MM.1S (cell line): ENCODE measurements around the gene VAC14.

ENCODE experiments used
- DNase-seq: peaks from one replicate; pipeline ENCODE4 v3.0.0-alpha.2; 2015
- H2AFZ ChIP-seq: fragments of 300-600 bp; sonication (generic); 2 replicates; pipeline ENCODE4 v1.6.0; 2016; ENCODE audit warnings: antibody characterized with exemption, low read length
- H3F3A ChIP-seq: fragments of 300-600 bp; sonication (generic); 2 replicates; pipeline ENCODE4 v1.6.1; 2016; ENCODE audit warnings: mild to moderate bottlenecking, antibody characterized with exemption, low read length, moderate library complexity, mixed read lengths; ENCODE audit not compliant: insufficient read depth
- H3K27ac ChIP-seq: fragments of 300-600 bp; sonication (generic); 2 replicates; pipeline ENCODE4 v1.5.1; 2016; ENCODE audit warnings: mild to moderate bottlenecking, low read length
- H3K27me3 ChIP-seq: fragments of 300-600 bp; sonication (generic); replicated peaks from 2 replicates; pipeline ENCODE4 v1.6.0; 2016; ENCODE audit warnings: low read length; ENCODE audit not compliant: insufficient read depth
- H3K36me3 ChIP-seq: fragments of 300-600 bp; sonication (generic); replicated peaks from 2 replicates; pipeline ENCODE4 v1.6.1; 2016; ENCODE audit warnings: mild to moderate bottlenecking, low read length, mixed read lengths; ENCODE audit not compliant: insufficient read depth
- H3K4me1 ChIP-seq: fragments of 300-600 bp; sonication (generic); 2 replicates; pipeline ENCODE4 v1.6.1; 2016; ENCODE audit warnings: low read length, mixed read lengths
- H3K4me2 ChIP-seq: fragments of 300-600 bp; sonication (generic); 2 replicates; pipeline ENCODE4 v1.6.0; 2016; ENCODE audit warnings: low read depth, low read length
- H3K4me3 ChIP-seq: fragments of 300-600 bp; sonication (generic); 2 replicates; pipeline ENCODE4 v1.5.1; 2016; ENCODE audit warnings: low read length, mixed read lengths
- H3K79me2 ChIP-seq: fragments of 300-600 bp; sonication (generic); 2 replicates; pipeline ENCODE4 v1.6.1; 2016; ENCODE audit warnings: mixed run types, low read length, mixed read lengths
- H3K9ac ChIP-seq: fragments of 300-600 bp; sonication (generic); 2 replicates; pipeline ENCODE4 v1.6.1; 2016; ENCODE audit warnings: low read length, mixed read lengths
- H3K9me2 ChIP-seq: fragments of 300-600 bp; sonication (generic); replicated peaks from 2 replicates; pipeline ENCODE4 v1.6.1; 2016; ENCODE audit warnings: mild to moderate bottlenecking, low read length, mixed read lengths; ENCODE audit not compliant: insufficient read depth
- H3K9me3 ChIP-seq: fragments of 300-600 bp; sonication (generic); replicated peaks from 2 replicates; pipeline ENCODE4 v1.6.1; 2016; ENCODE audit warnings: mild to moderate bottlenecking, low read length, mixed read lengths; ENCODE audit not compliant: insufficient read depth
- H4K20me1 ChIP-seq: fragments of 300-600 bp; sonication (generic); 2 replicates; pipeline ENCODE4 v1.6.1; 2016; ENCODE audit warnings: mild to moderate bottlenecking, low read length, moderate library complexity, mixed read lengths; ENCODE audit not compliant: insufficient read depth
- EZH2 ChIP-seq: fragments of 300-600 bp; sonication (generic); optimal IDR thresholded peaks from 2 replicates; pipeline ENCODE3; 2017; ENCODE audit warnings: low read depth, mild to moderate bottlenecking, antibody characterized with exemption, low read length, mixed read lengths
- EZH2phosphoT487 ChIP-seq: fragments of 300-600 bp; sonication (generic); IDR thresholded peaks from 2 replicates; pipeline ENCODE4 v1.6.1; 2018; ENCODE audit warnings: antibody characterized with exemption, low read length
- TF ChIP-seq, protein P1 (sequence below): fragments of 300-600 bp; sonication (generic); IDR thresholded peaks from 2 replicates; pipeline ENCODE4 v1.5.1; 2016; ENCODE audit warnings: antibody characterized with exemption, low read length, mixed read lengths

Gene VAC14

GRCh38 chr16:70781800-70782199 is 19.2 kb downstream of the VAC14 start:
- Histone ChIP-seq H3K9me2 (no peaks in the 10 kb centered on the region), H3K27ac (no peak overlapping the region), H3K4me3 (no peak overlapping the region), H3K9ac (no peak overlapping the region), H2AFZ (no peak overlapping the region), H3F3A (no peaks in the 10 kb centered on the region), H3K9me3 (no peaks in the 10 kb centered on the region), H3K79me2 (peaks cover 10% of the 10 kb centered on the region), H3K4me2 (no peak overlapping the region), H3K4me1 (peaks cover 3% of the 10 kb centered on the region; the same call in 1 of the 2 replicates), H4K20me1 (no peaks in the 10 kb centered on the region), H3K36me3 (peaks cover 17% of the 10 kb centered on the region), H3K27me3 (no peaks in the 10 kb centered on the region)
- DNase-seq, result no peak
- TF ChIP-seq, protein P1, sequence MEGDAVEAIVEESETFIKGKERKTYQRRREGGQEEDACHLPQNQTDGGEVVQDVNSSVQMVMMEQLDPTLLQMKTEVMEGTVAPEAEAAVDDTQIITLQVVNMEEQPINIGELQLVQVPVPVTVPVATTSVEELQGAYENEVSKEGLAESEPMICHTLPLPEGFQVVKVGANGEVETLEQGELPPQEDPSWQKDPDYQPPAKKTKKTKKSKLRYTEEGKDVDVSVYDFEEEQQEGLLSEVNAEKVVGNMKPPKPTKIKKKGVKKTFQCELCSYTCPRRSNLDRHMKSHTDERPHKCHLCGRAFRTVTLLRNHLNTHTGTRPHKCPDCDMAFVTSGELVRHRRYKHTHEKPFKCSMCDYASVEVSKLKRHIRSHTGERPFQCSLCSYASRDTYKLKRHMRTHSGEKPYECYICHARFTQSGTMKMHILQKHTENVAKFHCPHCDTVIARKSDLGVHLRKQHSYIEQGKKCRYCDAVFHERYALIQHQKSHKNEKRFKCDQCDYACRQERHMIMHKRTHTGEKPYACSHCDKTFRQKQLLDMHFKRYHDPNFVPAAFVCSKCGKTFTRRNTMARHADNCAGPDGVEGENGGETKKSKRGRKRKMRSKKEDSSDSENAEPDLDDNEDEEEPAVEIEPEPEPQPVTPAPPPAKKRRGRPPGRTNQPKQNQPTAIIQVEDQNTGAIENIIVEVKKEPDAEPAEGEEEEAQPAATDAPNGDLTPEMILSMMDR, result no peak
- TF ChIP-seq EZH2 (no peak), EZH2phosphoT487 (no peak)

GRCh38 chr16:70780546-70780945 is 20.4 kb downstream of the VAC14 start:
- H3K9me2 ChIP-seq, result no peaks in the 10 kb centered on the region
- H3K36me3 ChIP-seq, result peaks cover 14% of the 10 kb centered on the region
- H2AFZ ChIP-seq, result no peak overlapping the region
- no peaks in the 10 kb centered on the region for H4K20me1 ChIP-seq
- H3K9me3 ChIP-seq, result no peaks in the 10 kb centered on the region
- no peak overlapping the region for H3K4me3 ChIP-seq
- DNase-seq, result no peak
- no peaks in the 10 kb centered on the region for H3F3A ChIP-seq
- H3K27me3 ChIP-seq, result no peaks in the 10 kb centered on the region
- TF ChIP-seq EZH2phosphoT487, result no peak
- no peaks in the 10 kb centered on the region for H3K79me2 ChIP-seq
- H3K27ac ChIP-seq, result no peak overlapping the region
- peaks cover 3% of the 10 kb centered on the region; the same call in 1 of the 2 replicates for H3K4me1 ChIP-seq
- no peak overlapping the region for H3K4me2 ChIP-seq
- H3K9ac ChIP-seq, result no peak overlapping the region

DNA sequence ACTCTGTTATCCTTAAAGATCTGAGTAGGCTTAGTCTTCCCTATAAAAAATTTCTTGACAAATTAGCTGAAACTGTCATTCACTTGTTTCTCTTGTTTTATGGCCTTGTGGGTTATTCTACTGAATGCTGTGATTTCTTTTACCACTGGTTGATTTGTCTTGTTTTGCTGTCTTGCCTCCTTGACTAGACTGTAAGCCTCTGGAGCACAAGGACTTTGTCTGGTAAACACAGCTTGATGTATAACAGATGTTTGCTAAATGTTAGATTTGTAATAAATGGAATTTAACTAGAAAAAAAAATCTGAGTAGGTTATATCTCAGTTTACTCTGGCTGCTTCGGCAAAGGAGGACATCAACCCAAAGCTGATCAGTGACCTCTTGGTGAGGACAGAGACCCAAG is 21.6 kb downstream of the VAC14 start:
- Histone ChIP-seq H3K9ac (no peak overlapping the region), H4K20me1 (no peaks in the 10 kb centered on the region), H3K9me3 (no peaks in the 10 kb centered on the region), H3K36me3 (peaks cover 14% of the 10 kb centered on the region), H3K27ac (no peak overlapping the region), H3K4me2 (no peak overlapping the region), H3F3A (no peaks in the 10 kb centered on the region), H3K27me3 (no peaks in the 10 kb centered on the region), H3K9me2 (no peaks in the 10 kb centered on the region), H3K79me2 (no peaks in the 10 kb centered on the region), H2AFZ (no peak overlapping the region), H3K4me3 (no peak overlapping the region), H3K4me1 (peaks cover 3% of the 10 kb centered on the region; the same call in 1 of the 2 replicates)
- no peak for TF ChIP-seq EZH2
- TF ChIP-seq, protein P1, result no peak
- TF ChIP-seq EZH2phosphoT487, result no peak
- no peak for DNase-seq

DNA sequence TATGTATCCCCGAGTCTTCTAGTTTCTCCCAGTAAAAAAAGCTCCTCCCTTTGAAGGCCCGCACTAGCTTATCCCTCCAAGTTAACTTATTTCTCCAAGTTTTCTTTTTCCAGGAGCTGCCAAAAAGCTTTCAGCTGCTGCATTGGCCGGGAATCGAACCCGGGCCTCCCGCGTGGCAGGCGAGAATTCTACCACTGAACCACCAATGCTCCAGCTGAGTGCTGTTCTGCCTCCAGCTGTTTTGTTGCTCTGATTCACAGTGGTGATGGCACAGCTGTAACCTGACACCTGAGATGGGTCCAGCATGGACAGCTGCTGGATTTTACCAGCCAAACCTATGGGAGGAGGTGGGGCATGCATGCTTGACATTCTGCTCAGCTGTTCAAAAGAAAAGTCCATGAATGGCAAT is 22.1 kb downstream of the VAC14 start:
- H3K4me2 ChIP-seq, result no peak overlapping the region
- H3K9me2 ChIP-seq, result no peaks in the 10 kb centered on the region
- H3K4me3 ChIP-seq, result no peak overlapping the region
- H3K9me3 ChIP-seq, result no peaks in the 10 kb centered on the region
- no peaks in the 10 kb centered on the region for H3K27me3 ChIP-seq
- H3K79me2 ChIP-seq, result no peaks in the 10 kb centered on the region
- no peak overlapping the region for H3K27ac ChIP-seq
- TF ChIP-seq EZH2phosphoT487 (no peak), EZH2 (no peak)
- TF ChIP-seq, protein P1, result no peak
- H3K9ac ChIP-seq, result no peak overlapping the region
- peaks cover under 1% of the 10 kb centered on the region; the same call in 1 of the 2 replicates for H3K4me1 ChIP-seq
- H3K36me3 ChIP-seq, result peaks cover 14% of the 10 kb centered on the region
- no peak overlapping the region for H2AFZ ChIP-seq
- no peaks in the 10 kb centered on the region for H3F3A ChIP-seq
- DNase-seq, result no peak
- no peaks in the 10 kb centered on the region for H4K20me1 ChIP-seq
